Putamen (tissue), 1 donor: Measurements from ENCODE around the gene C1orf146.
"Not testable (repeated sequence)": the region's sequence is repeated elsewhere in the genome, so short reads cannot be mapped to it uniquely, and the experiment has no call there.

Experiments used
- DNase-seq: peaks from one replicate; pipeline ENCODE4 v3.0.0-alpha.2; 2016; ENCODE audit warnings: low spot score

C1orf146 gene, protein sequence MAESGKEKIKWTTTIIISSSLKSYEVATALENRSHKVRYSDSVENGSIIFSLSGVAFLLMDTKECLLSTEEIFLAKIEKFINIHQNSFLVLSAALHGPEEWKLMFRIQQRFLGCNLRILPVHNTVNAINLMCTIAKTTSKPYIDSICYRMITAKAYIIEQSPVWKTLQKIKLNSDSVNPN

DNA sequence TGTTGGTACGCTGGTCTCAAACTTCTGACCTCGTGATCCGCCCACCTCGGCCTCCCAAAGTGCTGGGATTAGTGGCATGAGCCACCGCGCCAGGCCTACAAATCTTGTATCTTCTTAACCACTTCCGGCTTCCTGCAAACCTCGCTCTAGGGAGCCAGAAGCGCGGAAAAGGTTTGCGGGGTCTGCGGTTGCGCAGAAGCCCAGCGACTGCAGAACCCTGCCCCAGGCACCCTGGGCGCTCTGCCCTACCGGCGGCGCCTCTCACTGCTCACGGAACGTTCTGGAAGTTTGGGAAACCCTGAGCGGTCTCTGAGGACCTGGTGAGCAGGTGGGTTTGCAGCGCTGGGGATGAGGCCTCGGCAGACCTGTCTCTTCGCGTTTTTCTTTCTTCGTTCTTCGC is at the start of gene C1orf146:
C1orf146 (plus strand) TSS at position 195 of the 400 bp plus-strand sequence. CDS start 13,506 bp downstream, outside the sequence.
- no peak for DNase-seq

DNA sequence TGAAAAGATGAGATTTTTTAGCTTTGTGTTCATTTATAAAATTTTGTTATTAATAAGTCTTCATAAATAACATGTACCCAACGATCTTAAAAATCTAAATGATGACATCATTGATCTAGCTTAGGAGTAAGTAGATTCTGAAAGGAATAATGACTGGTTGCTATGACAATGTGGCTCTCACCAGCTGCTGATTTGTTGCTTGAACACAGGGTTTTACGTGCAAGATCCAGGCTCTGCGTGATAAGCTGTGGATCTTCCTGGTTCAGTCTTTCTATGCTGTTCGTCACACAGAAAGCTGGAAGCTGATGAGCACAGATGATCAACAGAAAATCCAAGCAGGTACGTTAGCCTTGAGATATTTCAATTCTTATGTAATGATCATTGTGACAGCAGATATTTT is 49.1 kb upstream of the C1orf146 start:
- peak; percentile 81 for DNase-seq

DNA sequence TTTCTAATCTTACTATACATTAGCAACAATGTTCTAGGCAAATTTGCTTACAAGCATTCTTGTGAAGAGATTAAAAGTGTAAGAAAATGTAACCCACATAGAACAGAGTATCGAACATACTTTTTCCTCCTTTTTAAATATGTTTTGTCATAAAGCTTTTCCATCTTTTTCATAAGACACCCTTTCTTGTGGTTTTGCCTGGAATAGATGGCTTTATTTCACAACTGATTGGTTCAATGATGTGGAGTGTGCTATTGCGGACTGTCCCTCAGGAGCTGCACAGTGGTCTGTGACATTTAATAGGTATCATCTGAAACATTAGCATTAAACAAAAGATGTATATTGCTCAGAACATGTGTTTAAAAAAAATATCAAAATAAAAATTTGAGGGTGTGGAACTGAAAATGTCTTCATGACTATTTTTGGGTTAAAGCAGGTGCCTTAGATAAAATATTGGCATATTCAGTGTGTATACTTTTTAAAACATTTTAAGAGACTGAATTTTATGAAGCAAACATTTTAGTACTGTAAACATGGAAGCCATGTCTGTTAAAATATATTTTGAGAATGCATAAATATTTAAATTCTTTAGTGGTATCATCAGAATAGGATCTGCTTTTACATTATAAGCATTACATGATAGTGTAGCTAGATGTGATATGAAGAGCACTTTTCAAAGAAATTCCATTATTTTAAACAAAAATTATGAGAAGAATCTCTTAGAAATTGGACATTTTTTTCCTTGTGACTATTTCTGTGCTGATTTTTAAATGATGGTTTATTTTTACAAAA is 48.3 kb upstream of the C1orf146 start:
- DNase-seq = no peak

DNA sequence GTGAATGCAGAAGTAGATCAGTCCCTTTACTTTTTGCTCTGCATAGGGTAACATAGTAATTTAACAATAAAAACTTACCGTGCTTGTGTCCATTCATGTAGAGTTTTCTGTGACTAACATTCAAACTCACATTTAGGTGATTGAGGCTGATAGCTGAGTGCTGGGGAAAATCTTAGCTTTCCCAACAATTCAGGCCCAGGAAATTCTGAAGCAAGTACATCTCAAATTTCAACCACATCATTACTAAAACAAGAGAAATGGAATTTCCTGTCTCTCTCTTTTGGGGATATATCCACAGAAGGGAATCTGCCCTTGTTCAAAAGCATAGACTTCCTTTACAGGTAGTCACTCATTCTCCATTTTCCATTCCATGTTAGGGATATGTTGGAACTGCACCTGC is 33.1 kb upstream of the C1orf146 start:
- DNase-seq = no peak

DNA sequence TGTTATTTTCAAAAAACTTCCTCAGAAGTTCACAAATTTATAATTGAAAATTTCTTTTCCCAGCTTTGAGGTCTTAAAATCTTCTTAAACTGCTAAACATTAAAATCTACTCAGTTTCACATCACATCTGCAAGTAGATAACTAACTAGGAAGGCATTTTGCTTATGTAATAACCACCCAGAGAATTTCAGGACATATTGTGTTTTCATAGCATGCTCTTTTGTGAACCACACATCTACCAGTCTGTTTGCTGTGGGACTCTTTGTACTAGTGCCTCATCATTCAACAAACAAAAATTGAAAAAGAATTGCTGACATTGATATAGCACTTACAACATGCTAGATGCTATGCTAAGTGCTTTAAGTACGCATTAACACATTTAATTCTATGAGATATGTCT is 31.6 kb upstream of the C1orf146 start:
- DNase-seq = no peak

DNA sequence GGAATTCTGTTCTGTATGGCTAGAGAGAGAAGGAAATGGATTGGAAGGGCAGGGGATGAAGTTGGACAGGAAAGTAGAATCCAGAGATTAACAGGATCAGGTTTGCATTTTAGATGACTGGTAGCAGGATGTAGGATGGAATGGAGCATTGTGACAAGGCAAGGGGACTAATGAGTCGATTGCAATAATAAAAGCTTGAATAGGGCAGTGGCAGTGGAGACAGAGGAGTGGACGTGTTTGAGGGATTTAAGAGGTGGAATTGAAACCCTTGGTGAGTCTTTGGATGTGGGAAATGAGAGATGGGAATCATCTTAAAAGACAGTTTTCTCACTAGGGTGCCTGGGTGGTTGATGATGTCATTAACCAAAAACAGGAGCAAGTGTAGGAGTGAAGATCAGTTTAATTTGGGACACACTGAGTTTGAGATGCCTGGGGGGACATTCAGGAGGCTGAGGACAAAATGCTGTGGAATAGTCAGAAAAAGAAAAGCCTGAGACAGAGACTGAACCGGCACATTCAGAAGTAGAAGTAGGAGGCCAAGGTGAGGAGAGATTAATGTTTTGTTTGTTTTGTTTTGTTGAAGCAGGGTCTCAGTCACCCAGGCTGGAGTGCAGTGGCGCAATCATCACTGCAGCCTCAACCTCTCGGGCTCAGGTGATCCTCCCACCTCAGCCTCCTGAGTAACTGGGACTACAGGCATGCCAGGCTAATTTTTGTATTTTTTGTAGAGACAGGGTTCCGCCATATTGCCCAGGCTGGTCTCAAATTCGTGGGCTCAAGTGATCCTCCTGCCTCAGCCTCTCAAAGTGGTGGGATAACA is 29.1 kb upstream of the C1orf146 start:
- DNase-seq = no peak

DNA sequence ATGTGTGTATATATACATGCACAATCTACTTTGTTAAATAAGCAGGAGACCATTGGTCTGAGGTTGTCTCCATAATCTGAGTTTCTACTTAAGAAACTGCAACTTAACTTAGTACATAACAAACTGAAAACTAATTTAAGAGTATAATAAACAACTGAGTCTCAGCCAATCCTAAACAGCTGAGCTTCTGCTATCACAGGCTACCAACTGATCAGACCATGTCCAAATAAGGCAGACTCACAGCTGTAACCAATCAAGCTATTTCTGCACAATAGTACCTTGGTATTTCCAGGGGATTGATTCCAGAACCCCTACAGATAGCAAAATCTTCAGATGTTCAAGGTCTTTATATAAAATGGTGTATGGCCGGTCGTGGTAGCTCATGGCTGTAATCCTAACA is 26.0 kb upstream of the C1orf146 start:
- DNase-seq = no peak

DNA sequence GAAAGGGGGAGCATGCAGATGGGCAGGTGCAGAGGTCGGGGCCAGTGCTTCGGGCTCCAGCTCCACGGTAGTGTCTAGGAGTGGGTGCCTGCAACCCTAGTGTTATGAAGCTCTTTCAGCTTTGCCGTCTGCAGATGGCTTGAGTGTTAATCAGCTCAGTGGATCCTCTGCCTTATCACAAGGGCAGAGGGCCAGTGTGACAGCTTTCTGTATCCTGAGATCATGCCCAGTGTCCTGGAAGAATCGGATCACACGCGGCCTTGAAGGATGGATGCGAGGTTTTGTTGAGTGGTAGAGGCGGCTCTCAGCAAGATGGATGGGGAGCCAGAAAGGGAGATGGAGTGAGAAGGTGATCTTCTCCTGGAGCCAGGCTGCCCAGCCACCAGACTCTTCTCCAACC is 25.5 kb upstream of the C1orf146 start:
- DNase-seq = no peak

DNA sequence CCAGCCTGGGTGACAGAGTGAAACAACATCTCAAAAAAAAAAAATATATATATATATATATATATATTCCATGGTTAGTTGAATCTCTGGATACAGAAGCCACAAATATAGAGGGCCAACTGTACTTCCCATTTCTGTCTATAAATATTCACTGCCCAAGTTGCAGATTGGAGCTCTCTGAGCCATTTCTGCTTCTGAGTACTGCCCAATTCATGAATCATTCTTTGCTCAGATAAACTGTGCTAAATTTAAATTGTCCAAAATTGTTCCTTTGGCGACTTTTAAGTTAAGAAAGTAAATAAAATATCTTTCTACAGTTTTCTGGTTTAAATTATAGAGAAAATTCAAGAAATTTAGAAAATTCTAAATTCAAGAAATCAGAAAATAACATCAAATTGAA is 23.2 kb upstream of the C1orf146 start:
- DNase-seq = no peak

DNA sequence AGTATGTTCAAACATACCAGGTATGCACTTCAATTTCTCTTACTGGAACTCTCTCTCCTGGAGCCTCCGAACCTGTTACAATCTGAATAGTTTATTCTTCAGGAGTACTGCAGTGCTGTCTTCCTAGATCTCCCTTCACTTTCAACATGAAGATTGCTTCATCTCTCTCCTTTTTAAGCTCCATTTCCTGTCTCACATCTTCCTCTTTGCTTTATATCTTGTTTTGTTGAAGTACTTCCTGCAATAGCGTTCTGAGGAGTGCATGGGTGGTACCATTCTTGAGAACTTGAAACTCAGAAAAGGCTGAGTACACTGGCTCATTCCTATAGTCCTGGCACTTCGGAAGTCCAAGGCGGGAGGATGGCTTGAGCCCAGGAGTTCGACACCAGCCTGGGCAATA is 15.7 kb upstream of the C1orf146 start:
- DNase-seq = no peak

DNA sequence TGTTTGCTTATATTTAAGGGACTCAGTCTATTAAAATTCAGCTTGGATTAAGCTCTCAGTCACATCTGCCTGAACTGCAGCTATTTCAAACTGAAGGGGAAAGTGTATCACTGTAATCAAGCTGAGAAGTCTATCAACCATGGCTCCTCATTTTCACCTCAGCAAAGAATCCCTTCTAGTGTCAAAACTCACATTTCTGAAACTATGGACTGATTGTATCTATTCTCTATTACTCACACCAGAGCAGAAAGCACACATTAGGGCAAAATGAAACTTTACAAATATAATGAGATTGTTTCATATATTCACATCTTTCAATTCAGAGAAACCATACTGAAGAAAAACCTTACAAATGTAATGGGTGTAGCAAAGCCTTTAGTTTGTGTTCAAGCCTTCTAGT is 14.6 kb upstream of the C1orf146 start:
- DNase-seq = no peak

DNA sequence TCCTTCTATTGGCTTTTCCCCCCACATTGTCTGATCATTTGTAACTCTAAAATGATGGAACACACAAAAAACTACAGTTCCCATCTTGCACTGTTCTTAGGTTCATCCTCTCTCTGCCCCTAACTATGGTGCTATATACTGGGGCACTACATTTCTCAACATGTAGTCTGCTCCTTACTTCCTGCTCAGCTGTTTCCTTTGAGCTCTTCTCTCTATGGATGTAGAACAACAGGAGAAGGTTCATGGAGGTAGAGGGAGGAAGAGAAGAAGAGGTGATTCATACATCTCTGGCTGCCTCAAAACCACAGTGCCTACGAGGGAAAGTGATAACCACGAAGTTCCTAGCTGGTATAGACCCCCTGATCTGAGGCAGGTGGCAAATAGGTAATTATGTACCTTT is 7.0 kb upstream of the C1orf146 start:
- DNase-seq = no peak

DNA sequence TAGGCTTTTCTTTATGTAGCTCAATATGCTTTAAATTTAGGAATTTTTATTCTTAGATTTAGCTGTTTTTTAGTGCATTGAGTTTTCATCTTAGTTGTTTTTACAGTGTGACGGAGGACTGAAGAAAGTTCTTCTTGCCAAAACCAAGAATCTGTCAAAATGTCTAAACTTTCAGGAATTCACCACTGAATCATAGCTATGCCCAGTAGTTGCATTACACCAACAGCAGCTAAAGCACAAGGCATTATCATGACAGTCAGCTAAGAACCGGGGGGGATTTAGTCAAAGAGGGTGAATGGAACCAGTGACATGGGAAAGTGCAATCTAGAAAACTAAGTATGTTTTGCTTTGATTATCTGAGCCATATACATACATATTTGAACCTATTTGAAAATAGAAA is 6.5 kb upstream of the C1orf146 start:
- DNase-seq = no peak

DNA sequence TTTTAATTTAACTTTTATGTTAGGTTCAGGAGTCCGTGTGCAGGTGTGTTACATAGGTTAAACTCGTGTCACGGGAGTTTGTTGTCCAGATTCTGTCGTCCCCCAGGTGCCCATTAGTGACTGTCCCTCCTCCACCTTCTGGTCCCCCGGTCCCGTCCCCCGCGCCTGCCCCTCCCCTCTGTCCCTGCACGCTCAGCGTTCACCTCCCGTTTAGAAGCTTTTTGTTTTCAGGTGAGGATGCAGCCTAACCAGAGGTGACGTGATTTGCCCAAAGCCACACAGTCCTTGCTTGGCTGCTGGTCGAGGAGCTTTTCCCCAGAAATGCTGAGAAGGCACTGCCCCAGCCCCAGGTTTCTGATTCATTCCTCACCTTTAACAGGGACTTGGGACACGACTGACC is 844 bp downstream of the C1orf146 start:
- DNase-seq = no peak

DNA sequence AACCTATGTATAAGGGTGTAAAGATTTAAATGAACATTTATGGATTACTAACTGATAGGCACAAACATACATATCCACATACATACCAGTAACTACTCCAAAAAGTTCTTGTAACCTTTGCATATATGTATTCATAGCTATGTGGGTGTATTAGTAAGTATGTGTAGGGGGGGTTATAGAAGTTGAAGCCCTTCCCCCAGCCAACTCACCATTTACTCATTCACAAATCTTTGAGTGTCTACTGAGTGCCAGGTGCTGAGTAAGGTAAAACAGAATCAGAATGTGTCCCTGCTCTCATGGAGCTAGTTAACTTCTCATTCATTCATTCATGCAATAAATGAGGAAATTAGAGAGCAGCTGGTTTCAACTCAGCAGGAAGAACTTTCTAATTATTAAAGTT is 1.3 kb downstream of the C1orf146 start:
- DNase-seq = no peak

DNA sequence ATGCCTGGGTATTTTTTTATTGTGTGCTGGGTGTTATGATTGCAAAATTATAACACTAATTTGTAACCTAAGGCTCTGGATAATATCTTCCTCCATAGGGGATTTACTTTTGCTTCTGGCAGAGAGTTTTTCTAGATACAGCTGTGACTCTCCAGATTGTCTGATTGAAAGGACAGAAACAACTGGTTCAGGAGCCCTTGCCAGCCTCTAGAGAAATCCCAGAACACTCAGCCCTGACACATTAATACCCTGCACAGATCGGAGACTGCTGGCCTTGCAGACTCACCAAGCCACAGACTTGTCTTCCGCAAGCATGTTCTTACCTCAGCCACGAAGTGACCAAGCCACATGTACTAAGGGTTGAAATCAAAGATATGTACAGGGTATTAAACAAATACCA is 10.7 kb downstream of the C1orf146 start:
- DNase-seq = no peak

DNA sequence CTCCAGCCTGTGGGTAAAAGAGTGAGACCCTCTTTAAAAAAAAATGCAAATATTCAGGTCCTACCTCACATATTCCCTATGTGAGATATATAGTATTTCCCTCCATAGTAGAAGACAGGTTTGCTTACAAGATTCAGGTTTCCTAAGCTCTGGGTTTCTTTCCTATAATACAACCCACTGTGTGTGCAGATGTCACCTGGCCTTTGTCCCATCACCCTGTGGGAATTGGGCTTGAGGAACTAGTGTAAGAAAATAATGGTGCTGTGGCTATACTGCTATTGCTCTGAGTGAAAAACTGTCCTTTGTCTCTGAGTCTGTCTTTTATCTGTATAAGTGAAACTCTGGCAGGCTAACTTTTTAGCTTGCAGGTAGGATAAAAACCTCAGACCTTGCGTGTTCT is 13.0 kb downstream of the C1orf146 start:
- no peak for DNase-seq

DNA sequence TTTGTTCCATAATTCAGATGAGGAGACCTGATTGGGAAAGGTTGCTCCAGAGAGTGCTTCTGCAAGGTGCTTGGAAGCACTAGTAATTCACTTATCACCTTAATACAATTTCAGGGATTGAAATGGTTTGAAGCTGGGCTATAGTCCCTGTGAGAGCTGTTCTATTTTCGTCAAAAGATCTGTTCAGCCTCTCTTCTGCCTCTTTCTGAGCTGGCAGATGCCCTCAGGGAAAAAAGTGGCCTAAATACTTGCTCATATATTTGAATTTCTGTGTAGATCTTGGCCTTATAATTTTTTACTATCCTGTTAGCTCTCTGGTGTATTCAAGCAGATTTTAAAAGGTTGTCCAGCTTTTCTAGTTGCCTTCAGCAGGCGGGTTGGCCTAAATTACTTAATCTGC is 22.3 kb downstream of the C1orf146 start:
- no peak for DNase-seq

DNA sequence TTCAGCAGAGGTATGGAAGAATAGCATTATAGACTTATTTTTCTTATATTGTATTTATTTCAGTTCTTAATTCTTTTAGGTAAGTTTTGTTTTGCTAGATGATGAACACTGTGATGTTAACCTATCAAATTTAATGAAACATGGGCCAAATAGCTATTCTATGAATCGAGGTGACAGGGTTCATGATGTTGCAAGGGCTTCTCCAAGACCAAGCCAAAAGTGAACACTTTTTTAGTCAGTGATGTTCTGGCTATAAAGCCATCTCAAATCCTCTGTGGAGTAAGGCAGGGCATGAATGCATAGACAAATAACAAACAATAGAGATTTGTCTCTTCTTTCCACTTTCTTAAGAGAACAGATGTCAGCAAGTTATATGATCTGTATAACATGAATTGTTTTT is 26.7 kb downstream of the C1orf146 start:
- DNase-seq = no peak

DNA sequence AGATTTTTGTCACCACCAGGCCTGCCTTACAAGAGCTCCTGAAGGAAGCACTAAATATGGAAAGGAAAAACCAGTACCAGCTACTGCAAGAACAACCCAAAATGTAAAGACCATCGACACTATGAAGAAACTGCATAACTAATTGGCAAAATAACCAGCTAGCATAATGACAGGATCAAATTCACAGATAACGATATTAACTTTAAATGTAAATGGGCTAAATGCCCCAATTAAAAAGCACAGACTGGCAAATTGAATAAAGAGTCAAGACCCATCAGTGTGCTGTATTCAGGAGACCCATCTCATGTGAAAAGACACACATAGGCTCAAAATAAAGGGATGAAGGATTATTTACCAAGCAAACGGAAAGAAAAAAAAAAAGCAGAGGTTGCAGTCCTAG is 37.0 kb downstream of the C1orf146 start:
- DNase-seq = not testable (repeated sequence)

DNA sequence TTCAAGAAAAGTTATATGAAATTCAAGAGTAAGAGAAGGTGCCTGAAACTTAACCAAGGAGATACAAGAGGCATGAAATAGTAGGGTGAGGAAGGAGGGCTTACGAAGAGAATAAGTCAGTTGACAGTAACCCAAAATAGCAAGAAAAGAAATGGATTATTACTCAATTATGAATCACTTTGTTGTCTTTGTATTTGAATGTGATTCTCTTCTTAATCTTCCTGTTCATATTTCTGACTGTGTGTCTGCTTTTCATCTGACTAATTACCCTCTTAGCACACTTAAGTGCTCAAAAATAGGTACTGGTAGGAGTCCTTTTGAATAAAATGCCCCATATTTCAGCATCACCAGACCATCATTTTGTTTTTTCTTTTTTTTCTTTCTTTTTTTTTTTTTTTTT is 41.6 kb downstream of the C1orf146 start:
- peak; percentile 30 for DNase-seq

DNA sequence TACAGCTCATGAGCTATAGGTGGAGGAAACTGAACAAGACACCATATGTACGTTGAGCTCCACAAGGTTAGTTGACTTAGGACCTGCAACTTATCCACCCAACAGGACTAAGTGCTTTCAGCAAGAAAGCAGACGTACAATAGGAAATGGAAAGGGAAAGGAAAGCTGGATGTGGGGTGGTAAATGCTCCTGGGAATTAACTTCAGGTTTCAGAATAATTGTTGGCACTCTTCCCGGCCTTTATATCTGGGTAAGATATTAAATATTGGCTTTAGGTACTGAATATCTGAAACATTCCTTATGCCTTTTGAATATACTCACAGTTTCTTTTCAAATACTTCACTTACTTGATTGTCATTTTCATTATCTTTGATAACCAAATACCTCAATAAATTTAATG is 44.8 kb downstream of the C1orf146 start:
- no peak for DNase-seq

DNA sequence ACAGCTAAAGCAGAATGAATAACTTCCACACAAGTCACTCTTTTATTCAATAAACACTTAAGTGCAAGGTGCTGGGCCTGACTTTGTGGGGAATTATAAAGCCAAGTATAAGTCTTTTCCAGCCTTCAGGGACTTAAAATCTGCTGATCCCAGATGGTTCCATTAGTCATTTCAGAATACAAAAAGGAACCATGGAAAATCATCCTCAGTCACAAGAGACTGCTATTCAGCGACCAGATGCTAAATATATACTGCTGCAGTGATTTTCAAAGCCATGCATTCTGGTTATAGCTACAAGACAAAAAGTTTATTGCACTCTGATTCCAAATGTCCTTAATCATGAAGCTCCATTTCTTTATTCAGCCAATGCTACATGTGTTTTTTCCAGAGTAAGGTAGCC is 55.3 kb downstream of the C1orf146 start:
- DNase-seq = no peak
